Mucosa of rectum (tissue), 2 donors: ENCODE measurements around the gene ITIH5.

Source experiments
- H3K27ac ChIP-seq, 2 donors: one replicate each; pipeline ENCODE4 v1.7.0; 2013; ENCODE audit warnings: inconsistent platforms in 2 of 2, low read depth in 2 of 2, low read length in 2 of 2
- H3K27me3 ChIP-seq, 2 donors: one replicate each; pipeline ENCODE4 v1.7.0; 2013; ENCODE audit warnings: low read length in 2 of 2; ENCODE audit not compliant: control insufficient read depth in 2 of 2, insufficient read depth in 2 of 2
- H3K36me3 ChIP-seq, 2 donors: one replicate each; pipeline ENCODE4 v1.7.0; 2013; ENCODE audit warnings: low read length in 2 of 2; ENCODE audit not compliant: control insufficient read depth in 2 of 2, insufficient read depth in 2 of 2
- H3K4me1 ChIP-seq, 2 donors: one replicate each; pipeline ENCODE4 v1.7.0; 2013; ENCODE audit warnings: low read length in 2 of 2, mild to moderate bottlenecking in 1 of 2; ENCODE audit not compliant: control insufficient read depth in 2 of 2, insufficient read depth in 2 of 2
- H3K4me3 ChIP-seq, 2 donors: one replicate each; pipeline ENCODE4 v1.7.0; 2013; ENCODE audit warnings: low read length in 2 of 2
- H3K9ac ChIP-seq, 2 donors: one replicate each; pipeline ENCODE4 v1.7.0; 2013; ENCODE audit warnings: low read length in 2 of 2, low read depth in 1 of 2, mild to moderate bottlenecking in 1 of 2
- H3K9me3 ChIP-seq, 2 donors: one replicate each; pipeline ENCODE4 v1.7.0; 2013; ENCODE audit warnings: low read length in 2 of 2; ENCODE audit not compliant: control insufficient read depth in 2 of 2
- donor health status: healthy.
- donor health status: Normal muscosa, but diverticular disease.

ITIH5 gene

DNA sequence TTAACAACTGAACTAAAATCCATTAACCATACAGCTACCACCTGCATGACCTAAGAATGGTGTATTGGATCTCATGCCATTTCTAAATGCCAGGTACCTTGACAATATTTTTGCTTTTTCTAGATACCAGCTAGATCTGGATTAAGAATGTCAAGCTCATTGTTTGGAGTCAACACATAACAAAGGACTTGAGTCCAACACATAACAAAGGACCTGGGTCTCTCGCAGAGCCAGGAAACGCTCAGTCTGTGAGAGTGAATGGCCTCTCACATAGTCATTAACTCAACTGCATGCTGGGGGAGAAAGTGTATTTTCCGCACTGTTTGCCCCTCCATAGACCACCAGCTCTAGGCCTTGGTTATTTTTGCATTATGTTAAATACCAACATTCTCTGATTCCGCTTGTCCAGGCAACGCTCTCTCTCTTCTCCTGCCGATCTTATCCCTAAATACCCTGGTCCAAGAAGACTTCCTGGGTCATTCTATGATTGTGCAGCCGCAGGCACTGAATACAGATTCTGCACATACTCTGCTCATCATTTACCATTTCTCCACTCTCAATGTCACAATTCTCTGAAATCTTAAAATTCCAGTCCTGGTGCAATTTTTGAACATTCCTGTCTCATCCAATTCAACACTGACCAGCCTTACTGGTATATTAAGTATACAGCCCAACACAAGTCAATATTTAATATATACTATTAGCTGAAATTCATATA is 31.2 kb downstream of the ITIH5 start:
- Histone ChIP-seq H3K9me3 (no peaks in the 10 kb centered on the region), H3K4me1 (no peaks in the 10 kb centered on the region), H3K27me3 (no peaks in the 10 kb centered on the region), H3K36me3 (peaks cover 0 to 3% of the 10 kb centered on the region in 2 donors), H3K9ac (no peak overlapping the region), H3K27ac (no peak overlapping the region), H3K4me3 (no peak overlapping the region)

- Histone ChIP-seq H3K4me3 (no peak overlapping the region), H3K4me1 (no peaks in the 10 kb centered on the region), H3K36me3 (peaks cover 0 to 3% of the 10 kb centered on the region in 2 donors), H3K9me3 (peaks cover 0 to 2% of the 10 kb centered on the region in 2 donors), H3K27ac (peak overlapping the region; percentile 23 to 38), H3K9ac (no peak overlapping the region), H3K27me3 (no peaks in the 10 kb centered on the region)
Measured at GRCh38 chr10:7634142-7634894, 32.4 kb downstream of the ITIH5 start.

- H3K9me3 ChIP-seq: peaks cover 0 to 4% of the 10 kb centered on the region in 2 donors
- H3K27me3 ChIP-seq: no peaks in the 10 kb centered on the region
- H3K36me3 ChIP-seq: peaks cover 0 to 5% of the 10 kb centered on the region in 2 donors
- H3K27ac ChIP-seq: no peak overlapping the region
- no peaks in the 10 kb centered on the region for H3K4me1 ChIP-seq
- no peak overlapping the region for H3K9ac ChIP-seq
- no peak overlapping the region for H3K4me3 ChIP-seq
Measured at GRCh38 chr10:7626283-7626682, 40.5 kb downstream of the ITIH5 start.

DNA sequence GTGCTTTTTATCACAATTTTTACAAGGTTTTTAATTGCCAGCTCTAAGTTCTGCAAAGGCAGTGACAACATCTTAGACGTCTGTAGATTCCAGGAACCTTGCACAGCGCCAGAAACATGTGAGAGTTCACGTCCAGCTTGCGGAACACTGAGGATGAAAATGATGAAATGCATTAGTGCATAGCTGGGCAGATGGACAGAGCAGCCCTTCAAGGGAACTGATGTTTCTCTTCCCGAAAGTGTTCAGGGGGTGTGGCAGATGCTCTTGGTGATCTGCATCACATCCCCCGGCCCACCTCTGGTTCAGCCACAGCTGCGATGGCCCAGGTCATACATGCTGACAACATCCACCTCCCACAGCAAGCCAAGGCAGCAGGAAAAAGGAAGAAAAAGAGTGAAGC is 40.9 kb downstream of the ITIH5 start:
- H3K9ac ChIP-seq: no peak overlapping the region
- H3K4me3 ChIP-seq: no peak overlapping the region
- H3K36me3 ChIP-seq: peaks cover 0 to 5% of the 10 kb centered on the region in 2 donors
- H3K4me1 ChIP-seq: no peaks in the 10 kb centered on the region
- no peak overlapping the region for H3K27ac ChIP-seq
- no peaks in the 10 kb centered on the region for H3K27me3 ChIP-seq
- peaks cover 0 to 4% of the 10 kb centered on the region in 2 donors for H3K9me3 ChIP-seq

DNA sequence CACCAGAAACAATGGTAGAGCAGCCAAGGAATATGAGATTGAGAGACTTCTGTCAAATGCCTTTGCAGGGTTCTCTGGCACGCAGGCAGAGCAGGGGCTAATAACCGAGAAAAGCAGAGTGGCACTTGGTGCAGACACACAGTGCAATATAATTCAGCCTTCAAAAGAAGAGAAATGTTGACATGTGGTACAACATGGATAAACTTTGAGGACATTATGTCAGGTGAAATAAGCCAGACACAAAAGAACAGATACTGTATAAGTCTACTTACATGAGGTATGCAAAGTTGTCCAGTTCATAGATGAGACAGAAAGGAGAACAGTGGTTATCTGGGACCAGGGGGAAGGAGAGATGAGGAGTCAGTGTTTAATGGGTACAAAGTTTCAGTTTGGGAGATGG is 41.8 kb downstream of the ITIH5 start:
- no peaks in the 10 kb centered on the region for H3K4me1 ChIP-seq
- H3K4me3 ChIP-seq: no peak overlapping the region
- H3K36me3 ChIP-seq: peaks cover 0 to 5% of the 10 kb centered on the region in 2 donors
- H3K9me3 ChIP-seq: peaks cover 0 to 4% of the 10 kb centered on the region in 2 donors
- H3K9ac ChIP-seq: no peak overlapping the region
- H3K27ac ChIP-seq: no peak overlapping the region
- no peaks in the 10 kb centered on the region for H3K27me3 ChIP-seq

- Histone ChIP-seq H3K9me3 (no peaks in the 10 kb centered on the region), H3K4me3 (no peak overlapping the region), H3K36me3 (no peaks in the 10 kb centered on the region), H3K4me1 (no peaks in the 10 kb centered on the region), H3K27ac (no peak overlapping the region), H3K27me3 (no peaks in the 10 kb centered on the region), H3K9ac (no peak overlapping the region)
Measured at GRCh38 chr10:7622969-7623368, 43.8 kb downstream of the ITIH5 start.

GRCh38 chr10:7618461-7618860 is 48.3 kb downstream of the ITIH5 start:
- Histone ChIP-seq H3K4me3 (no peak overlapping the region), H3K9me3 (no peaks in the 10 kb centered on the region), H3K27me3 (no peaks in the 10 kb centered on the region), H3K9ac (no peak overlapping the region), H3K4me1 (no peaks in the 10 kb centered on the region), H3K36me3 (no peaks in the 10 kb centered on the region), H3K27ac (no peak overlapping the region)

- H3K27me3 ChIP-seq: no peaks in the 10 kb centered on the region
- H3K4me1 ChIP-seq: peaks cover 0 to 2% of the 10 kb centered on the region in 2 donors
- H3K36me3 ChIP-seq: no peaks in the 10 kb centered on the region
- no peaks in the 10 kb centered on the region for H3K9me3 ChIP-seq
- no peak overlapping the region for H3K27ac ChIP-seq
- H3K4me3 ChIP-seq: no peak overlapping the region
- H3K9ac ChIP-seq: no peak overlapping the region
Measured at GRCh38 chr10:7611909-7612308, 54.9 kb downstream of the ITIH5 start.

DNA sequence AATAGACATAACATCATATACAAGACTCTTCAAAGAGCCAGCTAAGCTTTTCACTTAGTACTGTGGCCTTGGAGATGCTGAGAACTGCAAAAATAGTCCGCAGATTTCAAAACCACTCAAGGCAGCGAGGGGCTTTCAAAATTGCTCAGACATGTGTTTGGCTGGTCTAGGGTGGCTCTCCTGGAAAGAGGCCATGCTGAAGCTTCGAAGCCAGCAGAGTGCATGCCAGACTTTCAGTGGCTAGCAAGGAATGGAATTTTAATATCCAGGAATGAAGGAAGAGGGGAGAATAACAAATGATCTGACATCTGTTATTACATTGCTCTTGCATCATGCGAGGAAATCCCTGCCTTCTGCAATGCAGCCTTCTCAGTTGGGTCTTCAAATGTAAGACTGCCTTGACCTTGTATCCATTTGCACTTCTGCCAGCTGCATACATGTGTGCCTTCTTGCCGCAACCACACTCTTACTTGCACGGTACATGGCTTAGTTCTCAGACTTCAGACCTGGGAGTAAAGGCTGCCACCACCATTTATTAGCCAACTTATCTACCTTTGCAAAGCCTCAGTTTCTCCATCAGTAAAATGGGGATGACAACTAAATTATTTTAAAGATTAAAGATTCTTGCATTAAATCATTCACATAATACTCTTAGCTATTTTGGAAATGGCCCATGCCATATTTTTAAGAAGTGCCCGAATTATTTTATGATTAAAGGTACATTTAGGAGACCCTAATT is 55.9 kb downstream of the ITIH5 start:
- Histone ChIP-seq H3K36me3 (no peaks in the 10 kb centered on the region), H3K27me3 (no peaks in the 10 kb centered on the region), H3K4me3 (no peak overlapping the region), H3K27ac (no peak overlapping the region), H3K4me1 (peaks cover 0 to 2% of the 10 kb centered on the region in 2 donors), H3K9me3 (no peaks in the 10 kb centered on the region), H3K9ac (no peak overlapping the region)

GRCh38 chr10:7610026-7610425 is 56.7 kb downstream of the ITIH5 start:
- no peak overlapping the region for H3K4me3 ChIP-seq
- peaks cover 0 to 2% of the 10 kb centered on the region in 2 donors for H3K4me1 ChIP-seq
- no peak overlapping the region for H3K9ac ChIP-seq
- no peaks in the 10 kb centered on the region for H3K9me3 ChIP-seq
- H3K36me3 ChIP-seq: no peaks in the 10 kb centered on the region
- H3K27me3 ChIP-seq: no peaks in the 10 kb centered on the region
- H3K27ac ChIP-seq: no peak overlapping the region
